Esophagus squamous epithelium (tissue), 5 donors: ENCODE results near the gene EVL. TPM values are rescaled to one million over a fixed set of nuclear protein-coding genes. Genes with fewer than 3 reads are reported as not detected.

Source experiments
- DNase-seq: peaks from one replicate; lab custom pipeline; 2025; lab: John Stamatoyannopoulos, UW
- H3K27ac ChIP-seq, 4 donors: fragments of 200-600 bp; sonication (generic); one replicate each; pipeline ENCODE4 v1.5.1; 2016 to 2019; ENCODE audit warnings: mild to moderate bottlenecking in 1 of 4
- H3K27me3 ChIP-seq, 4 donors: fragments of 200-600 bp; sonication (generic); 1 replicate in 3 of 4; 2 replicates in 1 of 4; pipeline versions ENCODE4 v1.5.1 to v1.6.0; 2017 to 2021; ENCODE audit warnings: antibody characterized with exemption in 1 of 4
- H3K36me3 ChIP-seq, 3 donors: fragments of 200-600 bp; sonication (generic); one replicate each; pipeline ENCODE4 v1.5.1; 2016 to 2019
- H3K4me1 ChIP-seq, 3 donors: fragments of 200-600 bp; sonication (generic); one replicate each; pipeline ENCODE4 v1.5.1; 2017 to 2019
- H3K4me3 ChIP-seq, 4 donors: fragments of 200-600 bp; sonication (generic); 1 replicate in 3 of 4; 2 replicates in 1 of 4; pipeline ENCODE4 v1.5.1; 2016 to 2019; ENCODE audit warnings: mild to moderate bottlenecking in 2 of 4, moderate library complexity in 1 of 4
- H3K9me3 ChIP-seq, 3 donors: fragments of 200-600 bp; sonication (generic); one replicate each; pipeline ENCODE4 v1.5.1; 2016 to 2019
- CTCF ChIP-seq, 6 experiments: fragments of 450-650 bp in 4 of 6; fragments of 200-600 bp in 2 of 6; sonication (generic) in 2 of 6; IDR thresholded peaks; one replicate each; pipeline ENCODE4 v1.5.1; 2016 to 2019; ENCODE audit warnings: antibody characterized with exemption in 6 of 6, mild to moderate bottlenecking in 4 of 6, moderate library complexity in 4 of 6
- POLR2A ChIP-seq, 4 donors: fragments of 450-650 bp; IDR thresholded peaks; one replicate each; pipeline ENCODE4 v1.6.1; 2017; ENCODE audit warnings: antibody characterized with exemption in 4 of 4, mild to moderate bottlenecking in 4 of 4, moderate library complexity in 3 of 4
- WGBS, 2 donors: methylation state at CpG; one replicate each; pipeline ENCODE4 v1.1.5; 2018; 5-methylcytosine and 5-hydroxymethylcytosine counted together
- intact Hi-C: fragments of 100-400 bp; cut with DNase I; formaldehyde crosslinking; loops from one replicate; pipeline ENCODE4 v1.15.0; 2022
- total RNA-seq, 4 donors: library from RNA; depleted of rRNA; stranded (reverse); fragments of >200 nt; gene quantifications; one replicate each; pipeline ENCODE4 v1.1.0, GENCODE V29; 2016
- donor health status: DM: yes; HTN: yes; CAD: no.

The EVL gene
- total RNA-seq, 4 donors from 2014 or later = 20.0 to 61.2 (median 25.8) TPM

DNA sequence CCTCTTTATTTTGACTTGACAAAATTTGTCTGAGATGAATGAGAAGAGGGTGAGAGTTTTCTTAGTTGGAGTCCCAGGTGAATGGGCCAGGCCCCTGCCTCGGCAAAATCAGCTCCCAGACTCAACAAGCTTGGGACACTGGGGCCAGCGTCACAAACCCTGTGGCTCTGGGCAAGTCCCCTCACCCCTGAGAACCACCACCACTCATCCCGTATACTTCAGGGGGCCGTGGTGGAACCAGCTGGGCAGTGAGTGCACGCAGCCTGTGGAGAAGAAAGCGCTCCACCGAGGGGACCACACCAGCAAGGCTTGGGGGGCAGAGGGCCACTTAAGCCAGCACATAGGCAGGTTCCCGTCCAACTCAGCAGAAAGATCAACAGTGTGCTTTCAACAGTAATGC, 54.0 kb downstream of the EVL start:
- WGBS, 2 donors = 90 to 96% methylated on average over 4 to 8 of the region's 8 CpGs
- no peak for TF ChIP-seq POLR2A (IDR thresholded peaks at IDR 0.05)
- no peak for TF ChIP-seq CTCF (IDR thresholded peaks at IDR 0.05)

DNA sequence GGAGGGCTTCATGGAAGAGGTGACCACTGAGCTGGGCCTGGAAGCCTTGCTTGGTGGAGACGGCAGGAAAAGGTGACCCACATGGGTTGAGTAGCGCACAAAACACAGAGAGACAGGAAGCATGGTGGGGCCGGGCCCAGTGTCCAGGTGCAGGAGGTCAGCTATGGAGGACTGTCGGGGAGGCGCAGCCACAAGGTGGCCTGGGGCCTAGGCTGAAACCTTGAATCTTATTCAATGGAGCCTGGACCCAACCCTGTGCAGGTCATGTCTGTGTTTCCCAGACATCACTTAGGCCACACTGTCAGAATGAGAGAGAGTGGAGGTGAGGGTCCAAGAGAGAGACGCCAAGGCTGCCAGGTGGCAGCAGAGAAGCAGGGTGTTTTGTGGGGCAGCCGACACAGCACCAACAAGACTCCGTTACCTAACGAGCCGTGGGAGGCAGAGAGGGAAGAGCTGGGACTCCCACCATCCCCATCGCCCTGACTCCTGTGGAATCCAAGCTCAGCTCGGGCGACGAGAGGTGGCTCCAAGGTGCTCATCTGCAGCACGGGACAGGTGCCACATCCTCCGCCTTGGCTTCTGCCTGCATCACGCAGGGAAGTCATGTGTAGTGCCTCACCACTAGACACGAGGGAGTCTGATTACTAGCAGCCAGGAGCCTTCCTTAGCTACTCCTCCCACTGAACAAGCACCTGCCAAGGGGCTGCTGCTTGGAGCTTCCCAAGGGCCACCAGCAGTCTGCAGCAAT, 55.5 kb downstream of the EVL start:
- peaks cover 0 to 45% (median 0%) of the 10 kb centered on the region in 3 donors for H3K36me3 ChIP-seq
- H3K9me3 ChIP-seq = no peaks in the 10 kb centered on the region
- H3K4me1 ChIP-seq = peaks cover 0 to 13% (median 0%) of the 10 kb centered on the region in 3 donors
- H3K27ac ChIP-seq = no peak overlapping the region
- no peak for DNase-seq
- H3K27me3 ChIP-seq = no peaks in the 10 kb centered on the region
- no peak overlapping the region for H3K4me3 ChIP-seq
- TF ChIP-seq CTCF (IDR thresholded peaks at IDR 0.05) (no peak), POLR2A (IDR thresholded peaks at IDR 0.05) (no peak)
- WGBS, 2 donors = 95 to 96% methylated on average over 7 to 14 of the region's 18 CpGs
- intact Hi-C loops = no loop called here

More for the DNA sequence above, 54.0 kb downstream of the EVL start:
- Histone ChIP-seq H3K4me1 (peaks cover 0 to 14% (median 0%) of the 10 kb centered on the region in 3 donors), H3K4me3 (no peak overlapping the region), H3K36me3 (peaks cover 0 to 34% (median 0%) of the 10 kb centered on the region in 3 donors), H3K9me3 (no peaks in the 10 kb centered on the region), H3K27ac (no peak overlapping the region), H3K27me3 (no peaks in the 10 kb centered on the region)
- intact Hi-C loops = no loop called here
- DNase-seq = no peak

- WGBS, 2 donors = 86 to 92% methylated on average over 6 to 10 of the region's 14 CpGs
- Histone ChIP-seq H3K27ac (no peak overlapping the region), H3K27me3 (no peaks in the 10 kb centered on the region), H3K4me3 (no peak overlapping the region), H3K9me3 (no peaks in the 10 kb centered on the region), H3K4me1 (peaks cover 0 to 13% (median 0%) of the 10 kb centered on the region in 3 donors), H3K36me3 (peaks cover 0 to 54% (median 0%) of the 10 kb centered on the region in 3 donors)
- TF ChIP-seq POLR2A (IDR thresholded peaks at IDR 0.05) (no peak), CTCF (IDR thresholded peaks at IDR 0.05) (no peak)
- DNase-seq = no peak
- intact Hi-C loops = no loop called here
These were observed 56.6 kb downstream of the EVL start for GRCh38 chr14:100121643-100122480.

- no peak for DNase-seq
- peaks cover 0 to 54% (median 0%) of the 10 kb centered on the region in 3 donors for H3K36me3 ChIP-seq
These were observed 57.4 kb downstream of the EVL start for GRCh38 chr14:100122481-100123223.

More at GRCh38 chr14:100122481-100123223, 57.4 kb downstream of the EVL start:
- Histone ChIP-seq H3K4me3 (no peak overlapping the region), H3K27me3 (no peaks in the 10 kb centered on the region), H3K4me1 (peaks cover 0 to 11% (median 0%) of the 10 kb centered on the region in 3 donors), H3K9me3 (no peaks in the 10 kb centered on the region), H3K27ac (no peak overlapping the region)
- WGBS, 2 donors = 83 to 86% methylated on average over 2 to 3 of the region's 8 CpGs
- intact Hi-C loops = no loop called here
- TF ChIP-seq CTCF (IDR thresholded peaks at IDR 0.05) (no peak), POLR2A (IDR thresholded peaks at IDR 0.05) (no peak)
